ENCODE measurements around the gene CCDC102B. TPM values are rescaled to one million over a fixed set of nuclear protein-coding genes. Genes with fewer than 3 reads are reported as not detected.
"Not testable (repeated sequence)": the region's sequence is repeated elsewhere in the genome, so short reads cannot be mapped to it uniquely, and the experiment has no call there.

CCDC102B gene
- total RNA-seq, 3 donors from 2014 or later, result 0.82 to 1.5 (median 1.3) TPM

- no peaks in the 10 kb centered on the region for H3K36me3 Mint-ChIP-seq (ENCODE audit: insufficient read depth)
- H3K27me3 Mint-ChIP-seq (ENCODE audit: low read depth), result no peaks in the 10 kb centered on the region
- no peak for ATAC-seq
- H3K4me3 Mint-ChIP-seq, result no peak overlapping the region
- no peaks in the 10 kb centered on the region for H3K4me1 Mint-ChIP-seq (ENCODE audit: low read depth)
- no peaks in the 10 kb centered on the region for H3K9me3 Mint-ChIP-seq
- DNase-seq, result no peak
These were observed 45.1 kb downstream of the CCDC102B start for GRCh38 chr18:68842951-68843350.

- H3K4me3 Mint-ChIP-seq, result no peak overlapping the region
- no peaks in the 10 kb centered on the region for H3K36me3 Mint-ChIP-seq (ENCODE audit: insufficient read depth)
- H3K27me3 Mint-ChIP-seq (ENCODE audit: low read depth), result no peaks in the 10 kb centered on the region
- H3K9me3 Mint-ChIP-seq, result no peaks in the 10 kb centered on the region
- DNase-seq, result no peak
- H3K4me1 Mint-ChIP-seq (ENCODE audit: low read depth), result no peaks in the 10 kb centered on the region
- no peak for ATAC-seq
These were observed 45.7 kb downstream of the CCDC102B start for GRCh38 chr18:68843473-68844089.

- Mint-ChIP-seq H3K4me1 (ENCODE audit: low read depth) (no peaks in the 10 kb centered on the region), H3K4me3 (no peak overlapping the region), H3K27me3 (ENCODE audit: low read depth) (no peaks in the 10 kb centered on the region), H3K9me3 (no peaks in the 10 kb centered on the region), H3K36me3 (ENCODE audit: insufficient read depth) (no peaks in the 10 kb centered on the region)
- ATAC-seq (no peak), DNase-seq (no peak)
These were observed 49.4 kb downstream of the CCDC102B start for GRCh38 chr18:68847219-68847837.

- Mint-ChIP-seq H3K9me3 (no peaks in the 10 kb centered on the region), H3K4me1 (ENCODE audit: low read depth) (no peaks in the 10 kb centered on the region), H3K4me3 (no peak overlapping the region), H3K36me3 (ENCODE audit: insufficient read depth) (no peaks in the 10 kb centered on the region), H3K27me3 (ENCODE audit: low read depth) (no peaks in the 10 kb centered on the region)
- ATAC-seq (no peak), DNase-seq (no peak)
These were observed 50.4 kb downstream of the CCDC102B start for GRCh38 chr18:68848242-68848641.

GRCh38 chr18:68854786-68855391 lies 57.0 kb downstream of the CCDC102B start:
- Mint-ChIP-seq H3K36me3 (ENCODE audit: insufficient read depth) (no peaks in the 10 kb centered on the region), H3K27me3 (ENCODE audit: low read depth) (no peaks in the 10 kb centered on the region), H3K4me1 (ENCODE audit: low read depth) (no peaks in the 10 kb centered on the region), H3K9me3 (no peaks in the 10 kb centered on the region), H3K4me3 (no peak overlapping the region)
- ATAC-seq (no peak), DNase-seq (no peak)

GRCh38 chr18:68855491-68855890 lies 57.6 kb downstream of the CCDC102B start:
- Mint-ChIP-seq H3K27me3 (ENCODE audit: low read depth) (no peaks in the 10 kb centered on the region), H3K4me3 (no peak overlapping the region), H3K9me3 (no peaks in the 10 kb centered on the region), H3K4me1 (ENCODE audit: low read depth) (no peaks in the 10 kb centered on the region), H3K36me3 (ENCODE audit: insufficient read depth) (no peaks in the 10 kb centered on the region)
- no peak for DNase-seq
- ATAC-seq, result no peak

GRCh38 chr18:68861365-68861764 lies 63.5 kb downstream of the CCDC102B start:
- ATAC-seq, result no peak
- no peaks in the 10 kb centered on the region for H3K4me1 Mint-ChIP-seq (ENCODE audit: low read depth)
- H3K27me3 Mint-ChIP-seq (ENCODE audit: low read depth), result no peaks in the 10 kb centered on the region
- H3K4me3 Mint-ChIP-seq, result no peak overlapping the region
- no peaks in the 10 kb centered on the region for H3K36me3 Mint-ChIP-seq (ENCODE audit: insufficient read depth)
- H3K9me3 Mint-ChIP-seq, result no peaks in the 10 kb centered on the region
- DNase-seq, result no peak

GRCh38 chr18:68865021-68865420 lies 67.1 kb downstream of the CCDC102B start:
- no peaks in the 10 kb centered on the region for H3K4me1 Mint-ChIP-seq (ENCODE audit: low read depth)
- H3K27me3 Mint-ChIP-seq (ENCODE audit: low read depth), result no peaks in the 10 kb centered on the region
- DNase-seq (no peak), ATAC-seq (no peak)
- H3K9me3 Mint-ChIP-seq, result no peaks in the 10 kb centered on the region
- no peaks in the 10 kb centered on the region for H3K36me3 Mint-ChIP-seq (ENCODE audit: insufficient read depth)
- no peak overlapping the region for H3K4me3 Mint-ChIP-seq

- DNase-seq, result no peak
- no peaks in the 10 kb centered on the region for H3K4me1 Mint-ChIP-seq (ENCODE audit: low read depth)
- H3K4me3 Mint-ChIP-seq, result no peak overlapping the region
- H3K36me3 Mint-ChIP-seq (ENCODE audit: insufficient read depth), result no peaks in the 10 kb centered on the region
- no peak for ATAC-seq
- H3K27me3 Mint-ChIP-seq (ENCODE audit: low read depth), result no peaks in the 10 kb centered on the region
- H3K9me3 Mint-ChIP-seq, result no peaks in the 10 kb centered on the region
These were observed 67.6 kb downstream of the CCDC102B start for GRCh38 chr18:68865503-68865902.

GRCh38 chr18:68873003-68873402 lies 75.1 kb downstream of the CCDC102B start:
- no peaks in the 10 kb centered on the region for H3K36me3 Mint-ChIP-seq (ENCODE audit: insufficient read depth)
- no peaks in the 10 kb centered on the region for H3K4me1 Mint-ChIP-seq (ENCODE audit: low read depth)
- H3K9me3 Mint-ChIP-seq, result no peaks in the 10 kb centered on the region
- no peak overlapping the region for H3K4me3 Mint-ChIP-seq
- H3K27me3 Mint-ChIP-seq (ENCODE audit: low read depth), result no peaks in the 10 kb centered on the region
- ATAC-seq, result no peak
- DNase-seq, result no peak

- H3K9me3 Mint-ChIP-seq, result no peaks in the 10 kb centered on the region
- H3K36me3 Mint-ChIP-seq (ENCODE audit: insufficient read depth), result no peaks in the 10 kb centered on the region
- H3K4me1 Mint-ChIP-seq (ENCODE audit: low read depth), result no peaks in the 10 kb centered on the region
- H3K27me3 Mint-ChIP-seq (ENCODE audit: low read depth), result no peaks in the 10 kb centered on the region
- ATAC-seq (no peak), DNase-seq (no peak)
- H3K4me3 Mint-ChIP-seq, result no peak overlapping the region
These were observed 76.5 kb downstream of the CCDC102B start for GRCh38 chr18:68874361-68874760.

GRCh38 chr18:68879947-68880346 lies 82.1 kb downstream of the CCDC102B start:
- not testable (repeated sequence) for H3K9me3 Mint-ChIP-seq; DNase-seq; H3K4me1 Mint-ChIP-seq (ENCODE audit: low read depth); H3K36me3 Mint-ChIP-seq (ENCODE audit: insufficient read depth); H3K27me3 Mint-ChIP-seq (ENCODE audit: low read depth); ATAC-seq; H3K4me3 Mint-ChIP-seq

GRCh38 chr18:68887410-68887809 lies 89.5 kb downstream of the CCDC102B start:
- Mint-ChIP-seq H3K4me1 (ENCODE audit: low read depth) (no peaks in the 10 kb centered on the region), H3K27me3 (ENCODE audit: low read depth) (no peaks in the 10 kb centered on the region), H3K9me3 (no peaks in the 10 kb centered on the region), H3K4me3 (no peak overlapping the region), H3K36me3 (ENCODE audit: insufficient read depth) (no peaks in the 10 kb centered on the region)
- ATAC-seq (no peak), DNase-seq (no peak)

- Mint-ChIP-seq H3K4me3 (no peak overlapping the region), H3K4me1 (ENCODE audit: low read depth) (no peaks in the 10 kb centered on the region), H3K36me3 (ENCODE audit: insufficient read depth) (no peaks in the 10 kb centered on the region), H3K27me3 (ENCODE audit: low read depth) (no peaks in the 10 kb centered on the region), H3K9me3 (no peaks in the 10 kb centered on the region)
- DNase-seq, result no peak
- no peak for ATAC-seq
These were observed 95.5 kb downstream of the CCDC102B start for GRCh38 chr18:68893354-68893753.

- Mint-ChIP-seq H3K9me3 (no peaks in the 10 kb centered on the region), H3K27me3 (ENCODE audit: low read depth) (no peaks in the 10 kb centered on the region), H3K4me3 (no peak overlapping the region), H3K4me1 (ENCODE audit: low read depth) (no peaks in the 10 kb centered on the region), H3K36me3 (ENCODE audit: insufficient read depth) (no peaks in the 10 kb centered on the region)
- DNase-seq (no peak), ATAC-seq (no peak)
These were observed 99.4 kb downstream of the CCDC102B start for GRCh38 chr18:68897286-68897685.

Data from activated T-cell treated with anti-CD3 and anti-CD28 coated beads, Interleukin-2, amount 50 U/mL, for 4 hours (primary cell).